HG02798 (cell line): ENCODE measurements around the gene ARFGAP1.
"Not testable (repeated sequence)": the region's sequence is repeated elsewhere in the genome, so short reads cannot be mapped to it uniquely, and the experiment has no call there.

ENCODE experiments used
- ATAC-seq: cut with Tn5 transposase; IDR thresholded peaks from one replicate; pipeline ENCODE4 v1.9.1; 2021; ENCODE audit warnings: mild to moderate bottlenecking; ENCODE audit not compliant: unreplicated experiment, poor library complexity

ARFGAP1 gene

GRCh38 chr20:63329331-63330083, 56.9 kb downstream of the ARFGAP1 start:
- ATAC-seq, result no peak

- no peak for ATAC-seq
Measured at GRCh38 chr20:63330084-63330760, 57.6 kb downstream of the ARFGAP1 start.

- ATAC-seq, result no peak
Measured at GRCh38 chr20:63330940-63331339, 58.3 kb downstream of the ARFGAP1 start.

- ATAC-seq, result no peak
Measured at GRCh38 chr20:63331741-63332400, 59.3 kb downstream of the ARFGAP1 start.

GRCh38 chr20:63332488-63333240, 60.1 kb downstream of the ARFGAP1 start:
- ATAC-seq, result no peak

- ATAC-seq, result no peak
Measured at GRCh38 chr20:63333241-63333836, 60.7 kb downstream of the ARFGAP1 start.

- ATAC-seq, result no peak
Measured at GRCh38 chr20:63334356-63334755, 61.7 kb downstream of the ARFGAP1 start.

- ATAC-seq, result not testable (repeated sequence)
Measured at GRCh38 chr20:63335060-63335459, 62.4 kb downstream of the ARFGAP1 start.

- ATAC-seq, result no peak
Measured at GRCh38 chr20:63335711-63336110, 63.1 kb downstream of the ARFGAP1 start.

GRCh38 chr20:63336232-63336752, 63.7 kb downstream of the ARFGAP1 start:
- no peak for ATAC-seq

GRCh38 chr20:63337786-63338420, 65.3 kb downstream of the ARFGAP1 start:
- ATAC-seq, result no peak
